ENCODE results near the gene ABI3BP. TPM values are rescaled to one million over a fixed set of nuclear protein-coding genes. Genes with fewer than 3 reads are reported as not detected.

ABI3BP gene
- total and polyA plus RNA-seq, 10 of the 15 experiments (the other 5 are each of a cell fraction or from before 2014, with no cell fraction given), result 0.03 to 0.42 (median 0.11) TPM; not detected in 4

GRCh38 chr3:100954199-100954935 is 38.9 kb downstream of the ABI3BP start:
- H3K27ac ChIP-seq (ENCODE audit: control insufficient read depth, insufficient read depth), result no peak overlapping the region
- no peaks in the 10 kb centered on the region for H3K9me3 ChIP-seq (replicated peaks; ENCODE audit: control insufficient read depth, insufficient read depth, low read length)
- ChIA-PET CTCF (interaction anchor here (0.6 kb wide), 1 partner anchor 8 kb away, joined by 3 read pairs; no protein-coding TSS in a partner anchor), SMC1A (ENCODE audit: uncharacterized antibody, unreplicated experiment) (no interaction called here), RAD21 (ENCODE audit: unreplicated experiment) (interaction anchor here (0.7 kb wide), 1 partner anchor 328 kb away, joined by 5 read pairs; no protein-coding TSS in a partner anchor), POLR2A (no interaction called here)
- no peaks in the 10 kb centered on the region for H3K27me3 ChIP-seq (replicated peaks in 1 of 2; ENCODE audit: control insufficient read depth in 2 of 2, insufficient read depth in 2 of 2, low read length in 1 of 2)
- no peaks in the 10 kb centered on the region for H3K79me2 ChIP-seq (ENCODE audit: control insufficient read depth, insufficient read depth, low read length)
- no peaks in the 10 kb centered on the region for H3K4me1 ChIP-seq (ENCODE audit: control insufficient read depth, insufficient read depth, low read length)
- no TSS peak for BruUV-seq (replicated peaks)
- H3K4me3 ChIP-seq, result no peak overlapping the region
- no peak overlapping the region for H2AFZ ChIP-seq (ENCODE audit: control insufficient read depth, low read depth, low read length)
- ATAC-seq (no peak), DNase-seq (ENCODE audit: low read depth, low spot score) (no peak), FAIRE-seq (no peak)
- TF ChIP-seq RCOR1 (conservative IDR thresholded peaks at IDR 0.05; ENCODE audit: low read depth, low read length), result no peak
- no peak for TF ChIP-seq RFX5 (IDR thresholded peaks at IDR 0.05; ENCODE audit: low read depth, low read length)
- no peak for TF ChIP-seq MXI1 (IDR thresholded peaks at IDR 0.05; ENCODE audit: low read depth, low read length)
- TF ChIP-seq ZSCAN29 (IDR thresholded peaks at IDR 0.05), result no peak
- TF ChIP-seq NR2F1 (conservative IDR thresholded peaks at IDR 0.05), result no peak
- TF ChIP-seq BHLHE40 (IDR thresholded peaks at IDR 0.05; ENCODE audit: borderline replicate concordance in 1 of 2, low read depth in 2 of 2, low read length in 1 of 2), result no peak
- no peak for TF ChIP-seq ATF7 (IDR thresholded peaks at IDR 0.05; ENCODE audit: low read depth)
- TF ChIP-seq CHD4 (IDR thresholded peaks at IDR 0.05), result no peak
- no peak for TF ChIP-seq ZNF24 (IDR thresholded peaks at IDR 0.05)
- TF ChIP-seq SREBF2 (IDR thresholded peaks at IDR 0.05; ENCODE audit: low read length), result no peak
- TF ChIP-seq BCL3 (IDR thresholded peaks at IDR 0.05; ENCODE audit: borderline replicate concordance, insufficient read depth, low read depth, low read length, poor library complexity, severe bottlenecking), result no peak
- TF ChIP-seq SUZ12 (IDR thresholded peaks at IDR 0.05; ENCODE audit: unreplicated experiment), result no peak
- no peak for TF ChIP-seq IKZF2 (IDR thresholded peaks at IDR 0.05)
- no peak for TF ChIP-seq IRF3 (IDR thresholded peaks at IDR 0.05)
- no peak overlapping the region for H3K4me2 ChIP-seq (ENCODE audit: control insufficient read depth, insufficient read depth)
- intact Hi-C loops (cut with micrococcal nuclease; ENCODE audit: unreplicated experiment), result no loop called here
- no peak overlapping the region for H3K9ac ChIP-seq (ENCODE audit: control insufficient read depth, insufficient read depth, low read length)
- H3K36me3 ChIP-seq (ENCODE audit: control insufficient read depth in 2 of 2, insufficient read depth in 2 of 2, low read length in 1 of 2), result no peaks in the 10 kb centered on the region
- H4K20me1 ChIP-seq (ENCODE audit: control insufficient read depth, insufficient read depth), result no peaks in the 10 kb centered on the region
- 0% methylated on average over 3 of the region's 3 CpGs for WGBS (ENCODE audit: insufficient coverage, insufficient replicate concordance, low lambda C conversion rate, missing lambda C conversion rate)
- in situ Hi-C loops (cut with MboI), result no loop called here
